ENCODE data around the gene SMG6.

- TF ChIP-seq POLR2A (IDR thresholded peaks at IDR 0.05; ENCODE audit: low read depth, low read length) (no peak), FOS (IDR thresholded peaks at IDR 0.05; ENCODE audit: borderline replicate concordance, insufficient read depth, low read length) (no peak)
Measured at GRCh38 chr17:2190014-2190413, 113.6 kb downstream of the SMG6 start.
